ENCODE results near the gene AGK.

Gene AGK

DNA sequence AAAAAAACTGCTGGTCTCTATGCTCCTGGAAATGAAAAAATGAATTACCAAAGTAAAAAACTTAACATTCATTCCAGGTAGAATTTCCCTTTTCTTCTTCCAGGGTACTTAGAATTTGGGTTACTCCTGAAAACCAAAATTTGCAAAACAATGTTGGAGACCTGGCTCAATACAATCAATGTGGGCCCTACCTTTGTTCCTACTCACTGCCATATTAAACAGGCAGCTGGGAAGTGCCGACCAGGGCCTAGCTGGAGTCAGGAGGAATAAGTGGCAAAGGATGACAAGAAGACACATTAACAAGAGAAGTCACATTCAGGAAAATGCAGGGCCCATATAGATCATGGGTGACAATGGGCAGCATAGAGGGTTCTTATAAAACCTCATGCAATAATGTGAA lies 6.4 kb upstream of the AGK start:
- Histone ChIP-seq H2BK120ac (ENCODE audit: low read depth, low read length) (no peak overlapping the region), H3K27me3 (ENCODE audit: insufficient read depth, low read length, poor library complexity) (no peaks in the 10 kb centered on the region), H3K79me2 (ENCODE audit: control insufficient read depth, insufficient read depth, low read length) (no peaks in the 10 kb centered on the region), H3K4me1 (ENCODE audit: control insufficient read depth, low read depth, low read length) (no peaks in the 10 kb centered on the region), H4K5ac (ENCODE audit: low read length) (no peak overlapping the region), H3K9ac (ENCODE audit: low read length) (no peak overlapping the region), H3K79me1 (ENCODE audit: low read length) (no peaks in the 10 kb centered on the region), H3K4ac (ENCODE audit: low read depth, low read length) (no peak overlapping the region), H2BK15ac (replicated peaks; ENCODE audit: low read depth) (no peak overlapping the region), H3K27ac (ENCODE audit: low read depth, low read length) (no peak overlapping the region), H3K56ac (ENCODE audit: low read length) (no peak overlapping the region), H3K23ac (ENCODE audit: low read length) (no peak overlapping the region), H2AK5ac (ENCODE audit: low read length) (no peak overlapping the region), H3K18ac (ENCODE audit: low read length) (no peak overlapping the region), H2BK5ac (ENCODE audit: low read length) (no peak overlapping the region), H3K36me3 (ENCODE audit: control insufficient read depth, insufficient read depth, low read length) (no peaks in the 10 kb centered on the region), H3K4me2 (ENCODE audit: low read length) (no peak overlapping the region), H3K4me3 (ENCODE audit: low read length) (no peak overlapping the region), H4K8ac (ENCODE audit: low read depth, low read length) (no peak overlapping the region)
- no CpG with 5 or more reads among the region's 1 CpG for WGBS (ENCODE audit: extremely low coverage, insufficient coverage, low lambda C conversion rate)
- no peak for DNase-seq

DNA sequence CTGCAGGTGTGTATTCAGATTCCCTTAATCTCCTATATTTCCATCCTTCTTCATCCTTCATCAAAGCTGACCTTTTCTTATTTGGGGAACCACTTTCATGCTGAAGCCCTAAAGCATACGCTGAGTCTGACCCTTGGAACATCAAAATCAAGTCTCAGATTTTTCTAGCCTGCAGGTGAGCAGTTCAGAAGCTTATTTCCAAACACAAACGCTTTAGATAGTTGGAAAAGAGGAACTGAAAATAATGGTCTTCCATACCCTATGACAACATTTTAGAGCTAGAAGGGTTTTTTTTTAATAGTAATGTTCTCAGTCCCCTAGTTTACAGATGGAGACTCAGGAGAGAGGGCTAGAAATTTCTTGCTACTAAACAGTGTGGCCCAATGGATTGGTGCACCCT lies 1.6 kb upstream of the AGK start:
- no peak overlapping the region for H3K23ac ChIP-seq (ENCODE audit: low read length)
- no peak overlapping the region for H3K4me2 ChIP-seq (ENCODE audit: low read length)
- H3K4ac ChIP-seq (ENCODE audit: low read depth, low read length) = no peak overlapping the region
- no peaks in the 10 kb centered on the region for H3K79me1 ChIP-seq (ENCODE audit: low read length)
- H3K56ac ChIP-seq (ENCODE audit: low read length) = no peak overlapping the region
- H3K27me3 ChIP-seq (ENCODE audit: insufficient read depth, low read length, poor library complexity) = no peaks in the 10 kb centered on the region
- H3K27ac ChIP-seq (ENCODE audit: low read depth, low read length) = no peak overlapping the region
- no peak overlapping the region for H3K18ac ChIP-seq (ENCODE audit: low read length)
- no peak overlapping the region for H4K8ac ChIP-seq (ENCODE audit: low read depth, low read length)
- H3K79me2 ChIP-seq (ENCODE audit: control insufficient read depth, insufficient read depth, low read length) = peaks cover 2% of the 10 kb centered on the region
- no peak overlapping the region for H2BK15ac ChIP-seq (replicated peaks; ENCODE audit: low read depth)
- no peak overlapping the region for H3K4me3 ChIP-seq (ENCODE audit: low read length)
- H3K36me3 ChIP-seq (ENCODE audit: control insufficient read depth, insufficient read depth, low read length) = no peaks in the 10 kb centered on the region
- no peak overlapping the region for H2BK120ac ChIP-seq (ENCODE audit: low read depth, low read length)
- no peak overlapping the region for H2AK5ac ChIP-seq (ENCODE audit: low read length)
- H3K4me1 ChIP-seq (ENCODE audit: control insufficient read depth, low read depth, low read length) = peaks cover 2% of the 10 kb centered on the region
- H4K5ac ChIP-seq (ENCODE audit: low read length) = no peak overlapping the region
- H3K9ac ChIP-seq (ENCODE audit: low read length) = no peak overlapping the region
- DNase-seq = no peak
- no peak overlapping the region for H2BK5ac ChIP-seq (ENCODE audit: low read length)
- WGBS (ENCODE audit: extremely low coverage, insufficient coverage, low lambda C conversion rate) = no CpG with 5 or more reads among the region's 2 CpGs

DNA sequence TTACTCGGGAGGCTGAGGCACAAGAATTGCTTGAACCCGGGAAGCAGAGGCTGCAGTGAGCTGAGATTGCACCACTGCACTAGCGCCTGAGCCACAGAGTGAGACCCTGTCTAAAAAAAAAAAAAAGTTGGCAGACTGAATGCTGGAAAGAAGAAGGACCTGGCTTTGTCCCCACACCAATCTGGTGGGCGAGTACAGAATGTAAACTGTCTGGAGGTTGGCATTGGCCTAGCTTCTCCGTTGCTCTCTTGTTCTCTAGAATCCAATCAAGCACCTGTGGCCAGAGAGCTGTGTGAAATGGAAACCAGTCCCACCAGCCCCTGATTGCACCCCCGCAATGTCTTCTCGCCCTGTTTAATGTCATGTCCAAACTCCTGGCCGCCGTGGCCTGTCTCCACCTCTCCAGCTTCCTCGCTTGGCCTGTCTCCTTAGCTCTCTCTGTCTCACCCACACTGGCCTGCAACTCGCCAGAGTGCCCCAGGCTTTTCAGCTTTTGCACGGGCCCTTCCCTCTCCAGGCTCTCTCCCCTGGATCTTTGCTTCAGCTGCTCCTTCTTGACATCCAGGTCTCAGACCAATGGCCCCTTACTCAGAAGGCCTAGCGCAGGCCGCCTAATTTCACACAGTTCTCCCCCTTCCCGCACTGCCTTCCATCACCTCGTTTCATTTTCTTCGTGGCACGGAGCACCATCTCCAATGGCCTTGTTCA lies 670 bp upstream of the AGK start:
- Histone ChIP-seq H3K4me1 (ENCODE audit: control insufficient read depth, low read depth, low read length) (peaks cover 2% of the 10 kb centered on the region), H2AK5ac (ENCODE audit: low read length) (no peak overlapping the region), H3K56ac (ENCODE audit: low read length) (peak overlapping the region; percentile 89), H2BK120ac (ENCODE audit: low read depth, low read length) (no peak overlapping the region), H3K4me3 (ENCODE audit: low read length) (peak overlapping the region; percentile 50), H2BK15ac (replicated peaks; ENCODE audit: low read depth) (no peak overlapping the region), H3K4me2 (ENCODE audit: low read length) (peak overlapping the region; percentile 71), H3K36me3 (ENCODE audit: control insufficient read depth, insufficient read depth, low read length) (no peaks in the 10 kb centered on the region), H3K79me2 (ENCODE audit: control insufficient read depth, insufficient read depth, low read length) (peaks cover 2% of the 10 kb centered on the region), H2BK5ac (ENCODE audit: low read length) (no peak overlapping the region), H3K27ac (ENCODE audit: low read depth, low read length) (no peak overlapping the region), H3K4ac (ENCODE audit: low read depth, low read length) (no peak overlapping the region), H3K79me1 (ENCODE audit: low read length) (no peaks in the 10 kb centered on the region), H4K5ac (ENCODE audit: low read length) (peak overlapping the region; percentile 68), H3K18ac (ENCODE audit: low read length) (no peak overlapping the region), H3K27me3 (ENCODE audit: insufficient read depth, low read length, poor library complexity) (no peaks in the 10 kb centered on the region), H3K23ac (ENCODE audit: low read length) (no peak overlapping the region), H4K8ac (ENCODE audit: low read depth, low read length) (peak overlapping the region; percentile 59), H3K9ac (ENCODE audit: low read length) (peak overlapping the region; percentile 70)
- no CpG with 5 or more reads among the region's 18 CpGs for WGBS (ENCODE audit: extremely low coverage, insufficient coverage, low lambda C conversion rate)
- DNase-seq = no peak

DNA sequence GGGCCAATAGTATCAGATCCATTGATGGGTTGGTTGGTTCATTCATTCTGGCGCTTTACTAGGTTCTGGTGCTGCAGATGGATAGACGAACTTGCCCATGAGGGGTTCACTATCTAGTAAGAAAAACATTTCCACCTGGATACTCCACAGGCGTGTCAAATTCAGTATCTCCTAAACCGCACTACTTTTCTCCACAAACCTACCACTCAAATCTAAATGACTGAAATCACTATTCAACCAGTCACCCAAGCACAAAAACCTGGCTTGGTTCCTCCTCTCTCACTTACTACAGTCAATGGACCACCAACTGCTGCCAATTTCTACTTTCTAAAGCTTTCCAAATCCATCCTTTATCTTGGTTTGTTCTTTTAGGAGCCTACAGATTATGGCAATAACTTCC lies 572 bp downstream of the AGK start:
- H3K56ac ChIP-seq (ENCODE audit: low read length) = peak overlapping the region; percentile 89
- H3K79me1 ChIP-seq (ENCODE audit: low read length) = no peaks in the 10 kb centered on the region
- peaks cover 2% of the 10 kb centered on the region for H3K79me2 ChIP-seq (ENCODE audit: control insufficient read depth, insufficient read depth, low read length)
- no peak overlapping the region for H4K5ac ChIP-seq (ENCODE audit: low read length)
- no peak overlapping the region for H2AK5ac ChIP-seq (ENCODE audit: low read length)
- H3K9ac ChIP-seq (ENCODE audit: low read length) = peak overlapping the region; percentile 70
- no peak for DNase-seq
- H3K27ac ChIP-seq (ENCODE audit: low read depth, low read length) = no peak overlapping the region
- no peak overlapping the region for H4K8ac ChIP-seq (ENCODE audit: low read depth, low read length)
- no peaks in the 10 kb centered on the region for H3K36me3 ChIP-seq (ENCODE audit: control insufficient read depth, insufficient read depth, low read length)
- H2BK15ac ChIP-seq (replicated peaks; ENCODE audit: low read depth) = no peak overlapping the region
- no peak overlapping the region for H2BK5ac ChIP-seq (ENCODE audit: low read length)
- H3K4me2 ChIP-seq (ENCODE audit: low read length) = peak overlapping the region; percentile 81
- no peaks in the 10 kb centered on the region for H3K27me3 ChIP-seq (ENCODE audit: insufficient read depth, low read length, poor library complexity)
- H2BK120ac ChIP-seq (ENCODE audit: low read depth, low read length) = no peak overlapping the region
- H3K4me3 ChIP-seq (ENCODE audit: low read length) = peak overlapping the region; percentile 63
- WGBS (ENCODE audit: extremely low coverage, insufficient coverage, low lambda C conversion rate) = no CpG with 5 or more reads among the region's 4 CpGs
- H3K18ac ChIP-seq (ENCODE audit: low read length) = no peak overlapping the region
- no peak overlapping the region for H3K23ac ChIP-seq (ENCODE audit: low read length)
- no peak overlapping the region for H3K4ac ChIP-seq (ENCODE audit: low read depth, low read length)
- H3K4me1 ChIP-seq (ENCODE audit: control insufficient read depth, low read depth, low read length) = peaks cover 2% of the 10 kb centered on the region

DNA sequence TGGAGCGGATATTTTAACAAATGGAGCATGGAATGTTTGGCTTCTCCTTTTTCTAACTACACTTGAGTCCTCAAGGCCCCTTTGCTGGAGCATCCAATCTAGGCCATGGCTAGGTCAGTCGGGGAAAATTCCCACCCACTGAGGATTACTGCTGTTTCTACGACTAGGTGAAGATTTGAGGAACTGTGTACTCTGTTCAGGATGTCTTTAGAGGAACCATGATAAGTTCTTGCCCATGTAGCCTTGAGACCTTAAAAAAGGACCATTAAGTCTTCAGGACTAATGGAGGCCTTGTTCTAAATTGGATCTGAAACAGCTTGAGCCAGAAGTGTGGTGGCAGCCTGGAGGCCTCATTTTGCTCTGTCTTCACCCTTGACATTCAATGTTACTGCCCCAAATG lies 6.2 kb downstream of the AGK start:
- Histone ChIP-seq H3K4me3 (ENCODE audit: low read length) (no peak overlapping the region), H3K18ac (ENCODE audit: low read length) (no peak overlapping the region), H3K56ac (ENCODE audit: low read length) (no peak overlapping the region), H3K27ac (ENCODE audit: low read depth, low read length) (no peak overlapping the region), H3K79me2 (ENCODE audit: control insufficient read depth, insufficient read depth, low read length) (no peaks in the 10 kb centered on the region), H4K8ac (ENCODE audit: low read depth, low read length) (no peak overlapping the region), H2BK5ac (ENCODE audit: low read length) (no peak overlapping the region), H3K9ac (ENCODE audit: low read length) (no peak overlapping the region), H3K36me3 (ENCODE audit: control insufficient read depth, insufficient read depth, low read length) (no peaks in the 10 kb centered on the region), H2AK5ac (ENCODE audit: low read length) (no peak overlapping the region), H3K4ac (ENCODE audit: low read depth, low read length) (no peak overlapping the region), H2BK120ac (ENCODE audit: low read depth, low read length) (no peak overlapping the region), H3K79me1 (ENCODE audit: low read length) (no peaks in the 10 kb centered on the region), H3K27me3 (ENCODE audit: insufficient read depth, low read length, poor library complexity) (no peaks in the 10 kb centered on the region), H3K4me1 (ENCODE audit: control insufficient read depth, low read depth, low read length) (no peaks in the 10 kb centered on the region), H3K23ac (ENCODE audit: low read length) (no peak overlapping the region), H4K5ac (ENCODE audit: low read length) (no peak overlapping the region), H2BK15ac (replicated peaks; ENCODE audit: low read depth) (no peak overlapping the region), H3K4me2 (ENCODE audit: low read length) (no peak overlapping the region)
- DNase-seq = no peak
- no CpG with 5 or more reads among the region's 3 CpGs for WGBS (ENCODE audit: extremely low coverage, insufficient coverage, low lambda C conversion rate)
